Ishikawa (cell line): ENCODE data around the gene CYB561.

Experiments used
- CEBPB ChIP-seq: IDR thresholded peaks from 2 replicates; pipeline ENCODE4 v1.6.1; 2012
- EGR1 ChIP-seq: IDR thresholded peaks from 2 replicates; pipeline ENCODE4 v1.6.1; 2012
- EP300 ChIP-seq: IDR thresholded peaks from 2 replicates; pipeline ENCODE4 v1.6.1; 2012; ENCODE audit warnings: borderline replicate concordance
- FOXM1 ChIP-seq: IDR thresholded peaks from 2 replicates; pipeline ENCODE4 v1.6.1; 2012; ENCODE audit warnings: low read depth, borderline replicate concordance
- MAX ChIP-seq: IDR thresholded peaks from 2 replicates; pipeline ENCODE4 v1.6.1; 2012
- RAD21 ChIP-seq: IDR thresholded peaks from 2 replicates; pipeline ENCODE4 v1.6.1; 2012; ENCODE audit warnings: low read depth
- TAF1 ChIP-seq: IDR thresholded peaks from 2 replicates; pipeline ENCODE4 v1.6.1; 2012; ENCODE audit warnings: low read depth, mild to moderate bottlenecking
- TF ChIP-seq, protein P1 (sequence below): IDR thresholded peaks from 2 replicates; pipeline ENCODE4 v1.6.1; 2012; ENCODE audit warnings: low read depth, mild to moderate bottlenecking

GRCh38 chr17:63413128-63413527, 33.0 kb downstream of the CYB561 start:
- TF ChIP-seq TAF1 (no peak), MAX (no peak), FOXM1 (no peak), EP300 (no peak), RAD21 (no peak), EGR1 (no peak), CEBPB (no peak)
- TF ChIP-seq, protein P1, sequence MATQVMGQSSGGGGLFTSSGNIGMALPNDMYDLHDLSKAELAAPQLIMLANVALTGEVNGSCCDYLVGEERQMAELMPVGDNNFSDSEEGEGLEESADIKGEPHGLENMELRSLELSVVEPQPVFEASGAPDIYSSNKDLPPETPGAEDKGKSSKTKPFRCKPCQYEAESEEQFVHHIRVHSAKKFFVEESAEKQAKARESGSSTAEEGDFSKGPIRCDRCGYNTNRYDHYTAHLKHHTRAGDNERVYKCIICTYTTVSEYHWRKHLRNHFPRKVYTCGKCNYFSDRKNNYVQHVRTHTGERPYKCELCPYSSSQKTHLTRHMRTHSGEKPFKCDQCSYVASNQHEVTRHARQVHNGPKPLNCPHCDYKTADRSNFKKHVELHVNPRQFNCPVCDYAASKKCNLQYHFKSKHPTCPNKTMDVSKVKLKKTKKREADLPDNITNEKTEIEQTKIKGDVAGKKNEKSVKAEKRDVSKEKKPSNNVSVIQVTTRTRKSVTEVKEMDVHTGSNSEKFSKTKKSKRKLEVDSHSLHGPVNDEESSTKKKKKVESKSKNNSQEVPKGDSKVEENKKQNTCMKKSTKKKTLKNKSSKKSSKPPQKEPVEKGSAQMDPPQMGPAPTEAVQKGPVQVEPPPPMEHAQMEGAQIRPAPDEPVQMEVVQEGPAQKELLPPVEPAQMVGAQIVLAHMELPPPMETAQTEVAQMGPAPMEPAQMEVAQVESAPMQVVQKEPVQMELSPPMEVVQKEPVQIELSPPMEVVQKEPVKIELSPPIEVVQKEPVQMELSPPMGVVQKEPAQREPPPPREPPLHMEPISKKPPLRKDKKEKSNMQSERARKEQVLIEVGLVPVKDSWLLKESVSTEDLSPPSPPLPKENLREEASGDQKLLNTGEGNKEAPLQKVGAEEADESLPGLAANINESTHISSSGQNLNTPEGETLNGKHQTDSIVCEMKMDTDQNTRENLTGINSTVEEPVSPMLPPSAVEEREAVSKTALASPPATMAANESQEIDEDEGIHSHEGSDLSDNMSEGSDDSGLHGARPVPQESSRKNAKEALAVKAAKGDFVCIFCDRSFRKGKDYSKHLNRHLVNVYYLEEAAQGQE = no peak
